GM13976 (cell line): ENCODE results near the gene P3H3.

Source experiments
- DNase-seq: peaks from one replicate; pipeline ENCODE4 v3.0.0; 2012; ENCODE audit warnings: low spot score
- in situ Hi-C: fragments of 300-500 bp; cut with MboI; formaldehyde crosslinking; loops from one replicate; pipeline ENCODE4 v1.12.0; 2022; ENCODE audit warnings: low sequenced_read_pairs, mixed read lengths, inconsistent platforms; ENCODE audit not compliant: unreplicated experiment
- TF ChIP-seq, protein P1 (sequence below): IDR thresholded peaks from 2 replicates; pipeline ENCODE4 v1.5.1; 2012; ENCODE audit warnings: borderline replicate concordance, mild to moderate bottlenecking; ENCODE audit not compliant: insufficient read depth; ENCODE audit errors: extremely low read depth, missing control alignments, control extremely low read depth

The P3H3 gene

DNA sequence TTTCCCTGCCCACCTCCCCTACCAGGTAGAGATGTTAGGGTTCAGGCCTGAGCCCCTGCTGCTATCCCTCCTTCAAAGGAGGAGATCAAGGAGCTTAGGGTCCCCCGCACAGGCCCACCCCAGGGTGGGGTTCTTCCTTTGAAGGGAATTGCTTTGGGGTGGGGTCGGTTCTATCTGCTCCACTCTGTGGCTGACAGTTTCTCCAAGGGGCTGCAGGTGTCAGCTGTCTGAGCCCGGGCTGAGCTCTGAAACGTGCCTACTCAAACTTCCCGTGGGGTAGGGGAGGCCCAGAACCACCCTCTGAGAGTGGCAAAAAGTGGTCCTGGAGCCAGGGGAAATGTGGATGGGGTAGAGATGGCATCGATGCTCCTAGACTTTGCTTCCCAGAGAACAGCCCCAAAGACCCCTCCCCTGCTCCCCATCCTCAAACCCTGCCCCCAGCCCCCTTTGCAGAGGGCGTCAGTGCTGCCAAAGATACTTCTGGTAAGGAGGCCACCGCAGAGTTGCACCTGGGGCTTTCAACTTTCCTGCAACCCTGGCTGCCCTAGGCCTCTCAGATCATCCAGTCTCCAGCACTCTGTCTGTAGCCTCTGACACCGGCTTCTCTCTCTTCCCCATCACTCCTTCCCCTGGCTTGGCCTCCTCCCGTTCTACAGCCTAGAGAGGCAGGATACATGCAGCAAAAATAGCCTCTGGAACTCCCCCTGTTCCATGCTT is 45.2 kb upstream of the P3H3 start:
- DNase-seq, result no peak
- in situ Hi-C loops, result loop anchor here (5.0 kb wide), 1 partner anchor 34 kb away; no protein-coding TSS in a partner anchor
- TF ChIP-seq, protein P1, sequence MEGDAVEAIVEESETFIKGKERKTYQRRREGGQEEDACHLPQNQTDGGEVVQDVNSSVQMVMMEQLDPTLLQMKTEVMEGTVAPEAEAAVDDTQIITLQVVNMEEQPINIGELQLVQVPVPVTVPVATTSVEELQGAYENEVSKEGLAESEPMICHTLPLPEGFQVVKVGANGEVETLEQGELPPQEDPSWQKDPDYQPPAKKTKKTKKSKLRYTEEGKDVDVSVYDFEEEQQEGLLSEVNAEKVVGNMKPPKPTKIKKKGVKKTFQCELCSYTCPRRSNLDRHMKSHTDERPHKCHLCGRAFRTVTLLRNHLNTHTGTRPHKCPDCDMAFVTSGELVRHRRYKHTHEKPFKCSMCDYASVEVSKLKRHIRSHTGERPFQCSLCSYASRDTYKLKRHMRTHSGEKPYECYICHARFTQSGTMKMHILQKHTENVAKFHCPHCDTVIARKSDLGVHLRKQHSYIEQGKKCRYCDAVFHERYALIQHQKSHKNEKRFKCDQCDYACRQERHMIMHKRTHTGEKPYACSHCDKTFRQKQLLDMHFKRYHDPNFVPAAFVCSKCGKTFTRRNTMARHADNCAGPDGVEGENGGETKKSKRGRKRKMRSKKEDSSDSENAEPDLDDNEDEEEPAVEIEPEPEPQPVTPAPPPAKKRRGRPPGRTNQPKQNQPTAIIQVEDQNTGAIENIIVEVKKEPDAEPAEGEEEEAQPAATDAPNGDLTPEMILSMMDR, result no peak

GRCh38 chr12:6783828-6784227 is 44.4 kb upstream of the P3H3 start:
- in situ Hi-C loops, result loop anchor here (5.0 kb wide), 1 partner anchor 33 kb away; no protein-coding TSS in a partner anchor
- TF ChIP-seq, protein P1, result no peak
- DNase-seq, result no peak

DNA sequence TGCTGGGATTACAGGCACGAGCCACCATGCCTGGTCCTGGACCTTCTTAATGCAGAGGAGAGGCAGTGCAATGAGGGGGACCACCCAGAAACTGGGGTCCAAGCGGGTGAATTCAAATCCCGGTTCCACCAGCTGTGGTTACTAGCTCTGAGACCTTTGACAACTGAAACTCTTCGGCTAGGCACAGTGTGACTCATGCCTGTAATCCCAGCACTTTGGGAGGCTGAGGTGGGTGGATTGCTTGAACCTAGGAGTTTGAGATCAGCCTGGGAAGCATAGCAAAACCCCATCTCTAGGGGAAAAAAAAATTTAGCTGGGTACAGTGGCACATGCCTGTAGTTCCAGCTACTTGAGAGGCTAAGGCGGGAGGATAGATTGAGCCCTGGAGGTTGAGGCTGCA is 43.9 kb upstream of the P3H3 start:
- TF ChIP-seq, protein P1, result no peak
- in situ Hi-C loops, result loop anchor here (5.0 kb wide), 1 partner anchor 33 kb away; no protein-coding TSS in a partner anchor

DNA sequence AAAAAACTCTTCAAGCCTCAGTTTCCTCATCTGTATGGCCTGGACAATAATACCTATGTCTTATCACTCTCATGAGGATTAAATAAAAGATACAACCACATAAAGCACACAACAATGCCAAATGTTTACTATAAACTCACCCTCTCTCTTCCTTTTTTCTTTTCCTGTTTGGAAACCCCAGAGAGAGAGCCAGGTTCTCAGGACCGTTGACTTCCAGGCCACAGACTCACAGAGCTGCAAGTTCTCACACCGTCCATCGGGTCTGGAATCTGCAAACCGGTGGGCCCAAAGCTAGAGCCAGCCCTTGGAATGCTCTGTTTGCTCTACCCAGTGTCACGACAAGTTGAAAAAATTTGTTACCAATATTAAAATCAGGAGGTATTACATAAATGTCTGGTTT is 43.4 kb upstream of the P3H3 start:
- in situ Hi-C loops, result loop anchor here (5.0 kb wide), 1 partner anchor 33 kb away; no protein-coding TSS in a partner anchor
- DNase-seq, result no peak
- TF ChIP-seq, protein P1, result no peak

More for the DNA sequence above, 43.9 kb upstream of the P3H3 start:
- DNase-seq, result no peak

DNA sequence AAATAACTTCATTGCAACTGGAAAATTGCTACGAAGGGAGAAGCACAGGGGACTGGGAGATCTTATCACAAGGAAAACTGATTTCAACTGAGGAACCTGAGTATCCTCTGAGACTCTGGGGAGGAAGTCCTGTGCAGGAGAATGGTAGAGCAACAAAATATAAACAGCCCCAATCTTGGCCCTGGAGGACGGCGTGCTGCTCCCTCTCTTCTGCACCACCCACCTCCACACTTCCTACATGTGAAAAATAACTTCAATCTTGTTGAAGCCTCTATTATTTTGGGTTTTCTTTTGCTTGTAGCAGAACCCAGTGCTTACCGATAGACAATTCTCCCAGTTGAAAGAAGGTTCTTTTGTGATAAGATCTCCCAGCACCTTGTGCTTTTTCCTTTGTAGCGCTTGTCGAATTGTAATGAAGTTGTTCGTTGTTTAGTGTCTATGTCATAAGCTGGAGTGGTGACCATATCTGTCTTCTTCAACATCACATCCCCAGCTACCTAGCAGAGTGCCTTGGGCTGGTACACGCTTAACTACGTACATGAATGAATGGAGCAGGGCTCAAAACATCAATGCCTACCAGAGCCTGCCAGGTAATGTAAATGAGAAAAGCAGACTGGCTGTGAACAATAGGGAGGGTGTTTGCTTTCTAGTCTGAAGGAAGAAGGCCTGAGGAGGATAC is 41.7 kb upstream of the P3H3 start:
- TF ChIP-seq, protein P1, result no peak
- no peak for DNase-seq
- in situ Hi-C loops, result no loop called here

- TF ChIP-seq, protein P1, result no peak
- in situ Hi-C loops, result no loop called here
These were observed 40.9 kb upstream of the P3H3 start for GRCh38 chr12:6787309-6787708.

More at GRCh38 chr12:6787309-6787708, 40.9 kb upstream of the P3H3 start:
- no peak for DNase-seq
